HEK293T (cell line): ENCODE data around the gene SMIM41.

Experiments used
- FOXK2 ChIP-seq: fragments of 450-650 bp; IDR thresholded peaks from 2 replicates; pipeline ENCODE4 v1.6.1; 2016; ENCODE audit warnings: mild to moderate bottlenecking
- FOXM1 ChIP-seq: fragments of 450-650 bp; IDR thresholded peaks from 2 replicates; pipeline ENCODE4 v1.6.1; 2017; ENCODE audit warnings: mild to moderate bottlenecking, borderline replicate concordance
- HDGF ChIP-seq: fragments of 450-650 bp; IDR thresholded peaks from 2 replicates; pipeline ENCODE4 v1.6.1; 2017; ENCODE audit warnings: antibody characterized with exemption, borderline replicate concordance

DNA sequence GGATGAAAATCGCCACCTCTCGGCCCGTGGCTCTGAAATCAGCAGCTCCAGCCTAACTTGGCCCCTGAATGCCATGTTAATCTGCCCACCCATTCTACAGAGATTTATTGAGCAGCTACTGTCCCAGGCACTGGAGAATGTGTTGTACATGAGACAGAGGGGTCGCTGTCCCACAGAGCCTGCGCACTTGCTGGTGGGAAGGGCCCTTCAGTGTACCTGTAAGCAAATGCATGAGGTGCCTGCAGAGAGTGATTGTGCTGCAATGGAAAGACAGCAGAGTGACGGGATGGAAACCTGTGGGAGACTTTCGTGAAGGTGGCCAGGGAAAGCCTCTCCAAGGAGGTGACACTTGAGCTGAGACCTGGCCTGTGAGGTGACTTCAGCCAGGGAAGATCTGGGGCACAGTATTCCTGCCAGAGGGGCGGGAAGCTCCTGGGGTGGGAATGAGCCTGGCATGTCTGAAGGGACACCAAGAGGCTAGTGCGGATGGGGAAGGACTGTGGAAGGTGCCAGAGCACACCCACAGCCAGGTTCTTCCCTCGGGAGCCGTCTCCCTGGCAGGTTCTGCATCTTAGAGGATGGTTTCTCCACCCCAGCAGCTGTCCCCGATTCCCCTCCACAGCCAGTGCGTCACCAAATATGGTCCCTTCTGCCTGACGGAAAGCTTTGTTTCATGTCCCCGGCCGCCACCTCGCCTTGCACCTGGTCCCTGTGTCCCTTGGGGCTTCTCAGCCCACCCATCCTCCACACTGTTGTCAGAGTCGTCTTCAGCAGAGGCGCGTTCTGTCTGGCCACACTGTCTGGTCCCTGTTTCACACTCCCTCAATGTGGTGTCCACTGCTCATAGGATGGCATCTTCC lies 8.7 kb downstream of the SMIM41 start:
- TF ChIP-seq HDGF (no peak), FOXM1 (no peak), FOXK2 (no peak)
